HG02885 (cell line): Measurements from ENCODE around the gene CLRN1.

ENCODE experiments used
- ATAC-seq: cut with Tn5 transposase; IDR thresholded peaks from one replicate; pipeline ENCODE4 v1.9.1; 2021; ENCODE audit warnings: mild to moderate bottlenecking; ENCODE audit not compliant: unreplicated experiment, poor library complexity

The CLRN1 gene

GRCh38 chr3:150878996-150879575, 93.4 kb downstream of the CLRN1 start:
- no peak for ATAC-seq

- ATAC-seq = no peak
These were observed 94.2 kb downstream of the CLRN1 start for GRCh38 chr3:150878290-150878689.

GRCh38 chr3:150877303-150877702, 95.2 kb downstream of the CLRN1 start:
- no peak for ATAC-seq

GRCh38 chr3:150876611-150877265, 95.8 kb downstream of the CLRN1 start:
- ATAC-seq = no peak
